PC-9 (cell line): ENCODE measurements around the gene RNU4-1. TPM values are rescaled to one million over a fixed set of nuclear protein-coding genes. Genes with fewer than 3 reads are reported as not detected.

Experiments used
- total RNA-seq: library from RNA; stranded (reverse); gene quantifications from 2 replicates; pipeline ENCODE4 v1.2.3, GENCODE V29; 2021

Gene RNU4-1
- total RNA-seq, 1 experiment from 2014 or later = 1,857 TPM

Other genes with a start within 250 kb of the RNU4-1 start
- 48.6 and 52.0 TPM in 2 replicates for gene RAB35, start 176.5 kb downstream of the RNU4-1 start, total RNA-seq
- 116 and 119 TPM in 2 replicates for gene GCN1, start 98.5 kb downstream of the RNU4-1 start, total RNA-seq
- 2,334 and 2,540 TPM in 2 replicates for gene RPLP0, start 92.1 kb downstream of the RNU4-1 start, total RNA-seq
- gene PXN, start 27.5 kb downstream of the RNU4-1 start, total RNA-seq = 191 and 218 TPM in 2 replicates
- gene RNU4-2, start 1.3 kb downstream of the RNU4-1 start, total RNA-seq = 2,281 and 3,957 TPM in 2 replicates
- 3.2 and 3.6 TPM in 2 replicates for gene SIRT4, start 9.1 kb upstream of the RNU4-1 start, total RNA-seq
- gene PLA2G1B, start 34.5 kb upstream of the RNU4-1 start, total RNA-seq = not detected in 2 replicates
- gene MSI1, start 75.9 kb upstream of the RNU4-1 start, total RNA-seq = 0.95 and 1.7 TPM in 2 replicates
- 433 and 556 TPM in 2 replicates for gene COX6A1, start 144.9 kb upstream of the RNU4-1 start, total RNA-seq
- 23.5 and 27.5 TPM in 2 replicates for gene TRIAP1, start 153.1 kb upstream of the RNU4-1 start, total RNA-seq
- 24.3 and 40.2 TPM in 2 replicates for gene GATC, start 153.2 kb upstream of the RNU4-1 start, total RNA-seq
- gene SRSF9, start 176.5 kb upstream of the RNU4-1 start, total RNA-seq = 231 and 253 TPM in 2 replicates
- 251 and 340 TPM in 2 replicates for gene DYNLL1, start 202.9 kb upstream of the RNU4-1 start, total RNA-seq
- 30.4 and 32.2 TPM in 2 replicates for gene COQ5, start 235.9 kb upstream of the RNU4-1 start, total RNA-seq
- gene RNF10, start 241.1 kb upstream of the RNU4-1 start, total RNA-seq = 196 and 241 TPM in 2 replicates